GM21360 (cell line): Measurements from ENCODE around the gene UBE2J2.

ENCODE experiments used
- ATAC-seq: cut with Tn5 transposase; IDR thresholded peaks from one replicate; pipeline ENCODE4 v1.9.1; 2021; ENCODE audit warnings: mild to moderate bottlenecking, moderate library complexity; ENCODE audit not compliant: unreplicated experiment

UBE2J2 gene

GRCh38 chr1:1241588-1242219 is 31.9 kb downstream of the UBE2J2 start:
- ATAC-seq, result no peak

- no peak for ATAC-seq
These were observed 32.6 kb downstream of the UBE2J2 start for GRCh38 chr1:1240822-1241587.

- ATAC-seq, result no peak
These were observed 33.3 kb downstream of the UBE2J2 start for GRCh38 chr1:1240348-1240732.

GRCh38 chr1:1239614-1240347 is 33.9 kb downstream of the UBE2J2 start:
- ATAC-seq, result no peak

GRCh38 chr1:1239227-1239613 is 34.4 kb downstream of the UBE2J2 start:
- no peak for ATAC-seq

GRCh38 chr1:1238702-1239178 is 34.9 kb downstream of the UBE2J2 start:
- ATAC-seq, result no peak

GRCh38 chr1:1237874-1238701 is 35.6 kb downstream of the UBE2J2 start:
- ATAC-seq, result no peak

- ATAC-seq, result no peak
These were observed 36.4 kb downstream of the UBE2J2 start for GRCh38 chr1:1236945-1237873.

- ATAC-seq, result no peak
These were observed 37.4 kb downstream of the UBE2J2 start for GRCh38 chr1:1236176-1236763.

GRCh38 chr1:1235016-1235744 is 38.5 kb downstream of the UBE2J2 start:
- no peak for ATAC-seq

- ATAC-seq, result no peak
These were observed 39.4 kb downstream of the UBE2J2 start for GRCh38 chr1:1234180-1234808.

- no peak for ATAC-seq
These were observed 40.1 kb downstream of the UBE2J2 start for GRCh38 chr1:1233567-1233892.

- no peak for ATAC-seq
These were observed 40.7 kb downstream of the UBE2J2 start for GRCh38 chr1:1232796-1233566.

GRCh38 chr1:1232208-1232795 is 41.4 kb downstream of the UBE2J2 start, which contains the start of gene B3GALT6:
Gene B3GALT6 (plus strand): TSS chr1:1232237. CDS start chr1:1232279, 42 bp downstream.
- no peak for ATAC-seq

- ATAC-seq, result peak; percentile 87
These were observed 42.0 kb downstream of the UBE2J2 start, which contains the start of gene SDF4 for GRCh38 chr1:1231400-1232207. Gene SDF4 (minus strand): TSS chr1:1232001. CDS start chr1:1228772, 3,229 bp downstream.
